ENCODE measurements around the gene SEC24A. TPM values are rescaled to one million over a fixed set of nuclear protein-coding genes. Genes with fewer than 3 reads are reported as not detected.
"Not testable (repeated sequence)": the region's sequence is repeated elsewhere in the genome, so short reads cannot be mapped to it uniquely, and the experiment has no call there.

The SEC24A gene
- total RNA-seq, 1 donor from 2014 or later = 48.2 TPM

DNA sequence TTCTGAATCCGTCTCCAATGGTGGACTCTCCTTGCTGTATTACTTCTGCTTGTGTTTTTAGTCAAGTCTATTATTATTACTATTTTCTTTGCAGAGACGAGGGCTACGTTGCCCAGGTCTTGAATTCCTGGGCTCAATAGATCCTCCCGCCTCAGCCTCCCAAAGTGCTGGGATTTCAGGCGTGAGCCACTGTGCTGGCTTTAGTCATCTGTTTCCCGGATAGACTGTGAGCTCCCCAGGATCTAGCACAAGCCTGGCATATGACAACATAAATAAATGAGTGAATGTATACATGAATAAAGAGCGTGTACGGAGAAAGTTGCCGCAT, 109.6 kb downstream of the SEC24A start:
- peak overlapping the region; percentile 94 for H3K27ac Mint-ChIP-seq (ENCODE audit: unreplicated experiment)
- TF ChIP-seq, protein P1, sequence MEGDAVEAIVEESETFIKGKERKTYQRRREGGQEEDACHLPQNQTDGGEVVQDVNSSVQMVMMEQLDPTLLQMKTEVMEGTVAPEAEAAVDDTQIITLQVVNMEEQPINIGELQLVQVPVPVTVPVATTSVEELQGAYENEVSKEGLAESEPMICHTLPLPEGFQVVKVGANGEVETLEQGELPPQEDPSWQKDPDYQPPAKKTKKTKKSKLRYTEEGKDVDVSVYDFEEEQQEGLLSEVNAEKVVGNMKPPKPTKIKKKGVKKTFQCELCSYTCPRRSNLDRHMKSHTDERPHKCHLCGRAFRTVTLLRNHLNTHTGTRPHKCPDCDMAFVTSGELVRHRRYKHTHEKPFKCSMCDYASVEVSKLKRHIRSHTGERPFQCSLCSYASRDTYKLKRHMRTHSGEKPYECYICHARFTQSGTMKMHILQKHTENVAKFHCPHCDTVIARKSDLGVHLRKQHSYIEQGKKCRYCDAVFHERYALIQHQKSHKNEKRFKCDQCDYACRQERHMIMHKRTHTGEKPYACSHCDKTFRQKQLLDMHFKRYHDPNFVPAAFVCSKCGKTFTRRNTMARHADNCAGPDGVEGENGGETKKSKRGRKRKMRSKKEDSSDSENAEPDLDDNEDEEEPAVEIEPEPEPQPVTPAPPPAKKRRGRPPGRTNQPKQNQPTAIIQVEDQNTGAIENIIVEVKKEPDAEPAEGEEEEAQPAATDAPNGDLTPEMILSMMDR (IDR thresholded peaks at IDR 0.05) = no peak
- no peaks in the 10 kb centered on the region for H3K36me3 Mint-ChIP-seq (ENCODE audit: low read depth)
- peaks cover 31% of the 10 kb centered on the region for H3K4me1 Mint-ChIP-seq (ENCODE audit: low read depth)
- no peak for DNase-seq (ENCODE audit: low spot score)
- H3K9me3 Mint-ChIP-seq (ENCODE audit: low read depth) = no peaks in the 10 kb centered on the region
- H3K27me3 Mint-ChIP-seq (ENCODE audit: low read depth) = no peaks in the 10 kb centered on the region
- H3K4me3 Mint-ChIP-seq (ENCODE audit: unreplicated experiment) = peak overlapping the region; percentile 98

GRCh38 chr5:134758504-134759341, 110.1 kb downstream of the SEC24A start, which contains the start of gene DDX46:
DDX46 (plus strand) TSS chr5:134758779; CDS start chr5:134758939, 160 bp downstream.
- no peaks in the 10 kb centered on the region for H3K27me3 Mint-ChIP-seq (ENCODE audit: low read depth)
- peak within 1 kb of the TSS; percentile 98 for H3K4me3 Mint-ChIP-seq (ENCODE audit: unreplicated experiment)
- H3K9me3 Mint-ChIP-seq (ENCODE audit: low read depth) = no peaks in the 10 kb centered on the region
- peaks cover 34% of the 10 kb centered on the region for H3K4me1 Mint-ChIP-seq (ENCODE audit: low read depth)
- peak; percentile 98 for DNase-seq (ENCODE audit: low spot score)
- TF ChIP-seq, protein P1 (IDR thresholded peaks at IDR 0.05) = peak; percentile 88
- H3K36me3 Mint-ChIP-seq (ENCODE audit: low read depth) = peaks cover under 1% of the 10 kb centered on the region
- peak within 1 kb of the TSS; percentile 94 for H3K27ac Mint-ChIP-seq (ENCODE audit: unreplicated experiment)

- Mint-ChIP-seq H3K36me3 (ENCODE audit: low read depth) (peaks cover 21% of the 10 kb centered on the region), H3K27ac (ENCODE audit: unreplicated experiment) (peak overlapping the region; percentile 22)
- not testable (repeated sequence) for H3K27me3 Mint-ChIP-seq (ENCODE audit: low read depth); DNase-seq (ENCODE audit: low spot score); H3K9me3 Mint-ChIP-seq (ENCODE audit: low read depth); H3K4me3 Mint-ChIP-seq (ENCODE audit: unreplicated experiment); H3K4me1 Mint-ChIP-seq (ENCODE audit: low read depth)
Observed at GRCh38 chr5:134767528-134768291, 119.1 kb downstream of the SEC24A start.

GRCh38 chr5:134769206-134769605, 120.6 kb downstream of the SEC24A start:
- no peak for DNase-seq (ENCODE audit: low spot score)

DNA sequence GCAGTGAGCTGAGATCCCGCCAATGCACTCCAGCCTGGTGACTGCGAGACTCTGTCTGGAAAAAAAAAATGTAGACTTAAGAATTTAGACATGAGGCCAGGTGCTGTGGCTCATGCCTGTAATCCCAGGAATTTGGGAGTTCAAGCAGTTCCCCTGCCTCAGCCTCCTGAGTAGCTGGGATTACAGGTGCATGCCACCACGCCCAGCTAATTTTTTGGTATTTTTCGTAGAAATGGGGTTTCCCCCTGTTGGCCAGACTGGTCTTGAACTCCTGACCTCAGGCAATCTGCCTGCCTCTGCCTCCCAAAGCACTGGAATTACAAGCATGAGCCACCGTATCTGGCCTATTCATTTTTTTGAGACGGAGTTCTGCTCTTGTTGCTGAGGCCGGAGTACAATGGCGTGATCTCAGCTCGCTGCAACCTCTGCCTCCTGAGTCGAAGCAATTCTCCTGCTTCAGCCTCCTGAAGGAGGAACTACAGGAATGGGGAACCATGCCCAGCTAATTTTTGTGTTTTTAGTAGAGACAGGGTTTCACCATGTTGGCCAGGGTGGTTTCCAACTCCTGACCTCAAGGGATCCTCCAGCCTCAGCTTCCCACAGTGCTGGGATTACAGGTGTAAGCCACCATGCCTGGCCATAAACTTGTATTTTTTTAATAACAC, 124.0 kb downstream of the SEC24A start:
- peaks cover 37% of the 10 kb centered on the region for H3K36me3 Mint-ChIP-seq (ENCODE audit: low read depth)

More at GRCh38 chr5:134769206-134769605, 120.6 kb downstream of the SEC24A start:
- TF ChIP-seq, protein P1 (IDR thresholded peaks at IDR 0.05) = no peak
- H3K4me1 Mint-ChIP-seq (ENCODE audit: low read depth) = no peaks in the 10 kb centered on the region
- peaks cover 24% of the 10 kb centered on the region for H3K36me3 Mint-ChIP-seq (ENCODE audit: low read depth)
- no peaks in the 10 kb centered on the region for H3K9me3 Mint-ChIP-seq (ENCODE audit: low read depth)
- no peaks in the 10 kb centered on the region for H3K27me3 Mint-ChIP-seq (ENCODE audit: low read depth)
- H3K4me3 Mint-ChIP-seq (ENCODE audit: unreplicated experiment) = no peak overlapping the region
- peak overlapping the region; percentile 73 for H3K27ac Mint-ChIP-seq (ENCODE audit: unreplicated experiment)

More for the DNA sequence above, 124.0 kb downstream of the SEC24A start:
- Mint-ChIP-seq H3K9me3 (ENCODE audit: low read depth) (no peaks in the 10 kb centered on the region), H3K4me1 (ENCODE audit: low read depth) (no peaks in the 10 kb centered on the region), H3K27ac (ENCODE audit: unreplicated experiment) (no peak overlapping the region), H3K4me3 (ENCODE audit: unreplicated experiment) (no peak overlapping the region), H3K27me3 (ENCODE audit: low read depth) (no peaks in the 10 kb centered on the region)
- TF ChIP-seq, protein P1 (IDR thresholded peaks at IDR 0.05) = no peak
- DNase-seq (ENCODE audit: low spot score) = no peak

All from chondrocyte (in vitro differentiated cells).